HG03135 (cell line): Measurements from ENCODE around the gene CLEC4M.
"Not testable (repeated sequence)": the region's sequence is repeated elsewhere in the genome, so short reads cannot be mapped to it uniquely, and the experiment has no call there.

Experiments
- ATAC-seq: cut with Tn5 transposase; IDR thresholded peaks from one replicate; pipeline ENCODE4 v1.9.1; 2021; ENCODE audit warnings: mild to moderate bottlenecking, moderate library complexity; ENCODE audit not compliant: unreplicated experiment

CLEC4M gene

GRCh38 chr19:7806234-7806633, 43.2 kb downstream of the CLEC4M start:
- ATAC-seq, result no peak

- no peak for ATAC-seq
Observed at GRCh38 chr19:7806876-7807275, 43.8 kb downstream of the CLEC4M start.

- no peak for ATAC-seq
Observed at GRCh38 chr19:7808108-7808507, 45.1 kb downstream of the CLEC4M start.

- ATAC-seq, result no peak
Observed at GRCh38 chr19:7811989-7812388, 48.9 kb downstream of the CLEC4M start.

- ATAC-seq, result no peak
Observed at GRCh38 chr19:7815325-7815724, 52.3 kb downstream of the CLEC4M start.

- not testable (repeated sequence) for ATAC-seq
Observed at GRCh38 chr19:7816040-7816439, 53.0 kb downstream of the CLEC4M start.

- no peak for ATAC-seq
Observed at GRCh38 chr19:7817801-7818200, 54.8 kb downstream of the CLEC4M start.

- ATAC-seq, result no peak
Observed at GRCh38 chr19:7818806-7819205, 55.8 kb downstream of the CLEC4M start.
